Vagina (tissue), 2 donors: ENCODE results near the gene ELN.

ENCODE experiments used
- CTCF ChIP-seq, 3 experiments: fragments of 450-650 bp in 2 of 3; fragments of 200-600 bp in 1 of 3; sonication (generic) in 1 of 3; IDR thresholded peaks; one replicate each; pipeline ENCODE4 v1.5.1; 2017 to 2019; ENCODE audit warnings: antibody characterized with exemption in 3 of 3, mild to moderate bottlenecking in 2 of 3, moderate library complexity in 2 of 3
- POLR2A ChIP-seq, 2 donors: fragments of 450-650 bp; IDR thresholded peaks; one replicate each; pipeline ENCODE4 v1.6.1; 2017; ENCODE audit warnings: antibody characterized with exemption in 2 of 2, mild to moderate bottlenecking in 2 of 2, moderate library complexity in 2 of 2

- TF ChIP-seq CTCF (IDR thresholded peaks at IDR 0.05) (no peak), POLR2A (IDR thresholded peaks at IDR 0.05) (no peak)
Observed at GRCh38 chr7:74021546-74022320, 6.2 kb upstream of the ELN start.
